ENCODE measurements around the gene IFT52. TPM values are rescaled to one million over a fixed set of nuclear protein-coding genes. Genes with fewer than 3 reads are reported as not detected.
A peak's percentile ranks its signal among the peaks of the same experiment; 100 is the strongest.
"Not testable (repeated sequence)": the region's sequence is repeated elsewhere in the genome, so short reads cannot be mapped to it uniquely, and the experiment has no call there.

The IFT52 gene
- total RNA-seq, 4 donors from 2014 or later = 17.8 to 29.7 (median 23.1) TPM

- Histone ChIP-seq H3K27ac (no peak overlapping the region), H3K36me3 (no peaks in the 10 kb centered on the region), H3K27me3 (no peaks in the 10 kb centered on the region), H3K4me3 (no peak overlapping the region), H3K4me1 (peaks cover 0 to 12% (median 4%) of the 10 kb centered on the region in 4 donors), H3K9me3 (no peaks in the 10 kb centered on the region)
- TF ChIP-seq EP300 (IDR thresholded peaks at IDR 0.05) (no peak), POLR2A (IDR thresholded peaks at IDR 0.05) (no peak), CTCF (IDR thresholded peaks at IDR 0.05) (no peak)
- DNase-seq (ENCODE audit: low spot score in 2 of 2) = no peak
- 80 to 86% methylated on average over 8 of the region's 8 CpGs for WGBS, 2 donors
Measured at GRCh38 chr20:43586641-43587040, 4.1 kb upstream of the IFT52 start.

- WGBS, 2 donors = 94 to 98% methylated on average over 10 of the region's 10 CpGs
- H3K4me3 ChIP-seq; H3K9me3 ChIP-seq; H3K27me3 ChIP-seq; DNase-seq (ENCODE audit: low spot score in 2 of 2); H3K27ac ChIP-seq; H3K36me3 ChIP-seq: not testable (repeated sequence)
- peaks cover 0 to 24% (median 8%) of the 10 kb centered on the region in 4 donors for H3K4me1 ChIP-seq
Measured at GRCh38 chr20:43588526-43588925, 2.2 kb upstream of the IFT52 start.

- H3K4me1 ChIP-seq = peaks cover 0 to 24% (median 8%) of the 10 kb centered on the region in 4 donors
- DNase-seq (ENCODE audit: low spot score in 2 of 2) = peak in 1 of 2 donors; percentile 9
- H3K27me3 ChIP-seq = no peaks in the 10 kb centered on the region
- H3K4me3 ChIP-seq = peak overlapping the region; percentile 61 to 83 (median 70)
- TF ChIP-seq EP300 (IDR thresholded peaks at IDR 0.05) = no peak
- TF ChIP-seq CTCF (IDR thresholded peaks at IDR 0.05) = no peak
- no peak for TF ChIP-seq POLR2A (IDR thresholded peaks at IDR 0.05)
- H3K9me3 ChIP-seq = no peaks in the 10 kb centered on the region
- 27 to 33% methylated on average over 8 to 9 of the region's 9 CpGs for WGBS, 2 donors
- H3K27ac ChIP-seq = peak overlapping the region; percentile 68 to 92 (median 78)
- peaks cover 0 to 17% (median 0%) of the 10 kb centered on the region in 3 donors for H3K36me3 ChIP-seq
Measured at GRCh38 chr20:43590036-43590391, 723 bp upstream of the IFT52 start.

GRCh38 chr20:43601960-43602359, 11.2 kb downstream of the IFT52 start:
- H3K9me3 ChIP-seq; H3K27me3 ChIP-seq; H3K4me1 ChIP-seq; H3K27ac ChIP-seq; H3K4me3 ChIP-seq; DNase-seq (ENCODE audit: low spot score in 2 of 2): not testable (repeated sequence)
- peaks cover 0 to 70% (median 12%) of the 10 kb centered on the region in 3 donors for H3K36me3 ChIP-seq
- 85 to 90% methylated on average over 8 of the region's 8 CpGs for WGBS, 2 donors

GRCh38 chr20:43603124-43603523, 12.4 kb downstream of the IFT52 start:
- Histone ChIP-seq H3K4me1 (no peaks in the 10 kb centered on the region), H3K27me3 (no peaks in the 10 kb centered on the region), H3K36me3 (peaks cover 0 to 70% (median 11%) of the 10 kb centered on the region in 3 donors), H3K9me3 (no peaks in the 10 kb centered on the region), H3K4me3 (no peak overlapping the region), H3K27ac (no peak overlapping the region)
- no peak for TF ChIP-seq EP300 (IDR thresholded peaks at IDR 0.05)
- no peak for TF ChIP-seq CTCF (IDR thresholded peaks at IDR 0.05)
- TF ChIP-seq POLR2A (IDR thresholded peaks at IDR 0.05) = no peak
- DNase-seq (ENCODE audit: low spot score in 2 of 2) = no peak
- 75 to 93% methylated on average over 1 of the region's 1 CpG for WGBS, 2 donors

GRCh38 chr20:43605715-43606114, 15.0 kb downstream of the IFT52 start:
- Histone ChIP-seq H3K9me3 (no peaks in the 10 kb centered on the region), H3K4me1 (no peaks in the 10 kb centered on the region), H3K27ac (no peak overlapping the region), H3K4me3 (no peak overlapping the region), H3K36me3 (peaks cover 0 to 63% (median 4%) of the 10 kb centered on the region in 3 donors), H3K27me3 (no peaks in the 10 kb centered on the region)
- 96 to 98% methylated on average over 9 of the region's 9 CpGs for WGBS, 2 donors
- TF ChIP-seq POLR2A (IDR thresholded peaks at IDR 0.05) = no peak
- TF ChIP-seq CTCF (IDR thresholded peaks at IDR 0.05) = no peak
- TF ChIP-seq EP300 (IDR thresholded peaks at IDR 0.05) = no peak
- DNase-seq (ENCODE audit: low spot score in 2 of 2) = no peak

GRCh38 chr20:43607278-43607677, 16.5 kb downstream of the IFT52 start:
- not testable (repeated sequence) for H3K27me3 ChIP-seq; H3K27ac ChIP-seq; DNase-seq (ENCODE audit: low spot score in 2 of 2); H3K4me1 ChIP-seq; H3K9me3 ChIP-seq; H3K4me3 ChIP-seq
- peaks cover 0 to 77% (median 4%) of the 10 kb centered on the region in 3 donors for H3K36me3 ChIP-seq
- 94 to 98% methylated on average over 14 to 23 of the region's 30 CpGs for WGBS, 2 donors

Measured in tibial nerve (tissue), 4 donors.